HG03135 (cell line): Measurements from ENCODE around the gene LMOD3.

Experiments used
- ATAC-seq: cut with Tn5 transposase; IDR thresholded peaks from one replicate; pipeline ENCODE4 v1.9.1; 2021; ENCODE audit warnings: mild to moderate bottlenecking, moderate library complexity; ENCODE audit not compliant: unreplicated experiment

Gene LMOD3

DNA sequence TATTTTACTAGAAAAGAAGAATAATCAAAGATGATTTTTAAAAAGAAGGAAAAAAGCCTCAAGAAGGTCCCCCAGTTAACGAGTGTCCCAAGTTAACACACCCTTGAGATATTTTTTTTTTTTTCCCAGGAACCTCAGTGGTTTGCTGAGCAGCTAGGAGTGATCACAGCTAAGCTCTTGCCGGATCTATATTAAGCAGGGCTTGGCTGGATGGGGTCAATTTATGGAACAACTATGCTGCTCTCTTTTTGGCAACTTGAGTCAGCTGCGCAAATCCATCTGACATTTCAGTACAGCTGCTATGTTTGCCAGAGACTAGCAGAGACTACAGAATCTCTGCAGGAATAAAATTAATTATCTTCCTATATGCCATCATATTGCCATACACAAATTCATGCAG, at the start of gene LMOD3:
Gene LMOD3, minus strand, starts transcription at position 193 of the 400 bp plus-strand sequence. CDS start 209 bp downstream, outside the sequence.
- ATAC-seq: no peak

DNA sequence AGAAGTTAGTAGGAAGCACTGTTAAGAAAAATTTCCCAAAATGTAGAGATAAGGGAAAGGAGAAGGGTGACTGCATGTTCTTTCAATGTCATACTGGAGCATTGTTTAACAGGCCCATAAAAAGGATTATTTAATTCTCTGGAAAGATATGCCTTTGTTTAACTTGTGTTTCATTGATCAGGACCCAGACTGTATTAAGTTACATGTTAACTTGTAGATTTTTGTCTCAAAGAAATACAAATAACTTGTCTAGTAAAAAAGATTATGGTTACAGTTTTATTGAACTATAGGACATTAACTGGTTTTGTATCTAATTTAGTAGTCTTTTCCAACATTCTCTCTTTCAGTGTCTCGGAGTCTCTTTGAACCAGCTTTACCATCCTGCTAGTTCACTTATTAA, 49.7 kb upstream of the LMOD3 start:
- ATAC-seq: no peak

DNA sequence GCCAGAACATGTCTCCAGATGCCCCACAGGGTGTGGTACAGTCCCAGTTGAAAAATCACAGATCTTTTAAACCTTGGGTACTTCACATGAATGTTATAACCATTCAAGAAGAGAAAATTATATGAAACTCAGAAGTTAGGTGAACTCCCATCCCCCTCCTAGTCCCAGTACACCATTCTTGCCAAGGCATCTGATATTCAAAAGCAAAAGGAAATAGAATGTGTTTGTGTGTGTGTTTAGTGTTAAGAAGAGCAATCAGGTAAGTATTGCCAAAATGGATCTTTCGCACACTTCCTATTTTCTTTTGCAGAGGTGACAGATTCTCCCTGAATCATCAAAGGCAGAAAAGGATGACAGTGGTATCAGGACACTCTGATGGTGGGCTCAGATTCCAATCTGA, 44.1 kb upstream of the LMOD3 start:
- ATAC-seq: no peak

DNA sequence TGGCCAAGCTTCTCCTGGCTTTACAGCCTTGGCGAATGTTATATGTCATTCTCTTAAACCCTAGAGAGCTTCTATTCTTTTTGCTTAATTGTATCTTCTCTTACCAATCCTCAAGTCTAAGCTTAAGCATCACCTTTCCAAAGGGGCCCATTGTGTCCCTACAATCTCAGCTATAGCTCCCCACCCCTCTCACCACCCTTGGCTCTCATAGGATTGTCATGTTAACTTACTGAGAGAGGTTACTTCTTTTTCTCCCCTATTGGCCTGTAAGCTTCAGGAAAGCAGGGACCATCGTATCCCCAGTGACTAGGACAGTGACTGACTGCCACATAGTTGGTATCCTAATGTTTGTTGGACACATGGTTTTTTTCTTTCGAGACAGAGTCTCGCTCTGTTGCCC, 43.3 kb upstream of the LMOD3 start:
- no peak for ATAC-seq

DNA sequence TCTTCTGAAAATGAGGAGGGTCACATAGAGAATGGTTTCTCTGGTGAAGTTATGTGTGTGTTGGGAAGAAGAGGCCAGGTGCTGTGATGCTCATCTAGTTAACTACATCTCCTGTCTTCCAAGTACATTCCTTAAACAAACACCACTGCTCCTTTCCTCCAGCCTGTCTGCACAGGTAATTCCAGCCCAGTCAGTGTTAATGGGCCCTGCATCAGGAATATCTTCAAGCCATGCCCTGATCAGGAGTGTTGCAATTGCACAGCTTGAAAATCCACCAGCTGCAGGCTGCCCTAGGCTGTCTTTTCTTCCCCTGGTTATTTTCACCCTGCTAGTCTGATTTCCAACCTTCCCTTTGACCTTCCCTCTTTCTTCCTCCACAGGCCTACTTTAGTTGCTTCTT, 41.9 kb upstream of the LMOD3 start:
- ATAC-seq: no peak

DNA sequence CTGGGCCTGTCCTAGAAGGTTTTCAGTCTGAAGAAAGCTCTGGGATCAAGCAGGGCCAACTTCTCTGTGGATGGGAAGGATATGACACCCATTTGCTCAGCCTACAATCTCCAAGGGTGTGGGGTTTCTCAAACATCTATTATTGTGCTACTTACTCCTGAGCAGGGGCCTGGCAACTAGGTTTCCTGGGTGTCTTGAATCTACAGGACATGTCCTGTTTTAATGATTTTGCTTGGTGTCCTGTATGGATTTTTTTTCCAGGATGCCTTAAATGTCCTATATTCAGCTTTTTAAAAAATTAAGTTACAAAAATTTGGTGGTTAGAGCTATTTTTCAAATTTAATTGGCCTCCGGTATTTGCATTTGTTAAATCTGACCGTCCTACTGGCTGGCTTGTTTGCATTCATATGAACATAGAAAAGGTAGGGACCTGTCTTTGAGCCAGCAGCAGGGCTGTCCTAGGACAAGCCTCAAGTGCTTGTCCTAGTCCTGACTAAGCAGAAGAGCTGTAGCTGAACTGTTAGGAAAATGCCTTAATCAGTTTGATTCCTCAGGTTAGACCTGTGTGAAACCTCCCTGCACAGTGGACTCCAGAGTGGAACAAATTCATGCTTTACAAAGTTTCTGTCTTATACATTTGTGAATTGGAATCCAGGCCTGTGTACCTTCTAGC, 40.0 kb upstream of the LMOD3 start:
- ATAC-seq: no peak

DNA sequence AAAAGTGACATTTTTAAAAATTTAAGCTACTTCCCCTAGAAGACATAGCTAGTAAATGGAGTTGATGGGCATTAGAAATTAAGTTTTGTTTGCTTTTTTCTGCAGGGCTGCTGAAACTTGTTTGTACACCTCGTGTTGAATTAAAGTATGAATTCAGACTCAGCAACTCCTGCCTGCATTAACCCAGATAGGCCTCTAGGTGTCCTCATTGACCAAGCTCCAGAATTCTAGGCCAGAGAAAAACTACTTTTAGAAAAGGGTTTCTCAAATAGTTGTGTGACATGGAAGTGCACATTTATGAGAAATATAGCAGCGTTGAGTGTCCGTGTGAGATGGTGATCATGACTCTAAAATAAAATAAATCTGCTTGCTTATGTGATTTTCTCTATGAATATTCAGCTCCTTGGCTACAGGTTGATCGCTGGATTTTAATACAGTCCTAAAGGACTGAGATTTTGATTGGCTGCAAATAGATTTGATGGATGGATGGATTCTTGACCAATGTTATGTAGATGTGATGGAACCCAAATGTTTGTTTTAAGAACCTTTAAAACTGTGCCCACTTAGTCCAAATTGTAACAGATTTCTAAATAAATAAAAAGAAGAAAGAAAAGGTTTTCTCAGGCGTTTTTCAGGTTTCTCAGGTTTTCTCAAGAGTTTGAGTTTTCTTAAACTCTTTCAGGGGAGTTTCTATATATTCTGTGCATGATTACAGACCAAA, 39.4 kb upstream of the LMOD3 start:
- no peak for ATAC-seq

DNA sequence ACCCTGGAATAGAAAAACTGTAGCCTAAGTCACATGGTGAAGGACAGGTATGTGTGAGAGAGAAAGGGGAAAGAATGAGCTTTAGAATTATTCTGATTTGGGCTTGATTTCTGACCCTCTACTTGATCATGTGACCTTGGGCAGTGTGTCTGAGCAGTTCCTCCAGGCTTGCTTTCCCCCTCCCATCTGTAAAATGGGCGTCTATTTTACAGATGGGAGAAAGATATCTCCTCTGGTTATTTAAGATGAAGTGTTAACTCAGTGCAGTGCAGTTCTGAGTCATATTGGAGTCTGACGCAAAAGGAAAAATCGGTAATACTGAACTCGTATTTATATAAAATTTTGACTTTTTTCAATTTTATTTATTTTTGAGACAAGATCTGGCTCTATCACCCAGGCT, 38.1 kb upstream of the LMOD3 start:
- ATAC-seq: no peak

DNA sequence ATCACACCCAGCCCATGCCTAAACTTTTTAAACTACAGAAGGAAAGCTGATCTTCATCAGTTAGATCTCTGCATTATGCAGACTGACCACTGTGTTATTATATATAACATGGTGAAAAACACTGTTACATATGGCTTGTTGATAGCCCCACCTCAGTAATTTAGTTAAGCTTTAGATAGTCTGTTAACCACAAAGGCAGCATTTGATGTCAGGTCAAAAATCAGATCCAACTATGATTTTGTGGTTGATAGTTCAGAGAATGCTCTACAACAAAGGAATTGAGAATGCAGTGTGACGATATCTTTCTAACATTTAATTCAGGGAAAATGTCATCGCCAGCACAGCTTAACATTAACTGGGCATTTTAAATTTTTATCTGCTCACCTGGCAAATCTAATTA, 37.7 kb upstream of the LMOD3 start:
- ATAC-seq: no peak

DNA sequence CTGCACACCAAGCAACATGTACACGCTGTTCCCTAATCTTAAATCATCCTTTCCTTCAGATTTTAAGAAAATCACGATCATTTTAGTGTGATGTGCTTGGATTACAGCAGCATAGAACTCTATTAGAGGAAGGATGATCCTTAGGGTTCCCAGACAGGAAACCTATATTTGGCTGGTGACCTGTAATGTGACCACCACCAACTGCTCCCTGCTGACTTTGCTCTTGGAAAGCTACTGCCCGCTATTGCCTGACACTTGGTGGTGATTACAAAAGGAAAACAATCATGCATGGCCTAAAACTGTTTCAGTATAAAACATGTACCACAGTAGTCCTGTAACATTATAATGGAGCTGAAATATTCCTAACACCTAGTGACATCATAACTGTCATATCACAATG, 27.2 kb upstream of the LMOD3 start:
- no peak for ATAC-seq

DNA sequence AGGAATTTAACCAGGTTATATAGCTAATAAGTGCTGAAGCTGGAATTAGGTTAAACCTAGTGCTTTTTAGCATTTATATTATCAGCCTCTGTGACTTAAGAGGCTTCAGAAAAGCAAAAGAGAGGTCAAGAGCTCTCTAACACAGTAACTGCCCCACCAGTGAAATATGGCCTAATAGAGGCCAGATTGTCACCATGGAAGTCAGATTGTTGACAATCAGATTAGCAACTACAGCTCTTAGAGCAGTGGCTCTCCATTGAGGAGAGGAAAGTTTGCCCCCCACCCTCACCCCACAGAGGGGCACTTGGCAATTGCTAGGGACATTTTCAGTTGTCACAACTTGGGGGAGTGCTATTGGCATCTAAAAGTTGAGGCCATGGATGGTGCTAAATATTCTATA, 23.3 kb upstream of the LMOD3 start:
- no peak for ATAC-seq

DNA sequence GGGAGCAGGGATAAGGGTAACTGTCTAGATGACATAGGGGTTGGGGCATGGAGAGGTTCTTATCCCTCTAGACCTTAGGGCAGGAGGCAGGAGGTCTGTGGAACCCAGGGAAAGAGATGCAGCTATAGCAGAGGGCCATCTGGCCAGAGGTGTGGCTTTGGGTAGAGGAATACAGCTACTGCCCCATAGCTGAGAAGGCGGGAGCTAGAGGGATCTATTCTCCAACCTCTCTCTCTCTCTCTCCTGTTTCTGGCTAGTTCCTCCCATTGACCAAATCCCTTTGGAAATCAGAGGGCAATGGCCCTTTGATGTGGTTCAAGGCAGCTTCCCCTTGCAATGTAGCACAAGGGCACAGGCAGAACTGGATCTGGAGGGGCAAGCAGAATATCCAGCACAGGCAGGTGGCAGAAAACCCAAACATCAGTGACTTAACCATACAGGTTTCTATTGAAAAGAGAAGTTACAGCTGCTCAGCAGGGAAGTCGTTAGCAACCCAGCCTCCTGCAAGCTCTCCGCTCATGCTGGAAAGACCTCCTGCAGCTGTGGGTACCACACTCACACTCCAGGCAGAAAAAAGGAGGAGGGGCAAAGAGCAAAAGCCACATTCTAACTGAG, 22.3 kb upstream of the LMOD3 start:
- ATAC-seq: no peak

DNA sequence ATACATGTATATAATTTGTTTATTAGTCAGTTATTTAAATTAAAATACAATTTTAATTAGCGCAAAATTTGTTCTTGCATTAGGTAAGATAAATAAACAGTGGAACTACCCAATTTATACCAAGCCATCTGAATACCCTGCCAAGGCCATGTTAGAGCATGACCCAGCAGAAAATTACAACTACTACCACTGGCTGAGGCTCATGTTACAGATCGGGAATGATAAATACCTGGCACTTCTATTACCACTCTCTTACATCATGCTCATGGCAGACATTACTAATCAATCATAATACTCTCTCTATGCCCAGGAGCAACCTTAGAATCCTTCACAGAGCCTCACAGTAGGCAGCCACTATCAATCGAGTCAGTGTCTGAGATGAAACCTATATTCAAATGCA, 21.2 kb upstream of the LMOD3 start:
- ATAC-seq: no peak

DNA sequence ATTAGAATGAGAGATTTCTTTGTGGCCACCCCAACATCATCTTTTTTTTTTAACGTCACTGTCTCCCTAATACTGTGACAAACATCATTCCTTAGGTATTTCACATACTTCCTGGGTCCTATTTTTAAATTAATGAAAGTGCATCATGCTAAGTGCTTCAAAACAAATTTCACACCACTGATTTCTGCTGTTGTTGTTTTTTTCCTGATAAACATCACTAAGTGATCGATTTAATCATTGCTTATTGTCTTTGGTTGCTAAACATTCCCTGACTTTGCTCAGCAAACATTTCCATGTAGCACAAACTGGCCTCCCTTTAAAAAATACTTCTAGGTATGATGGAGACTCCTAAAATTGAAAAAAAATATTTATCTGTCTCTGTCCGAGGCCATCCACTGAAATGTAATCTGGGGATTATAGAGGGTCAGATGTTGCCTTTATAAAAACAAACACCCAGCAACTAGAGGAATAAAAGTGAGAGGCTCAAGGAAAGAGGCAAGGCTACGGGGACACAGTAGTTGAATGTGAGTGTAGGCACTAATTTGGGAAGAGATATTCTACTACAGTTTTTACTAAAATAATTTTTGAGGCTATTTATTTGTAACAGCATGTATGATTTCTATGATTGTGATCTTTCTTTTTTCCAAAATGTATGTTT, 20.5 kb upstream of the LMOD3 start:
- ATAC-seq: no peak

DNA sequence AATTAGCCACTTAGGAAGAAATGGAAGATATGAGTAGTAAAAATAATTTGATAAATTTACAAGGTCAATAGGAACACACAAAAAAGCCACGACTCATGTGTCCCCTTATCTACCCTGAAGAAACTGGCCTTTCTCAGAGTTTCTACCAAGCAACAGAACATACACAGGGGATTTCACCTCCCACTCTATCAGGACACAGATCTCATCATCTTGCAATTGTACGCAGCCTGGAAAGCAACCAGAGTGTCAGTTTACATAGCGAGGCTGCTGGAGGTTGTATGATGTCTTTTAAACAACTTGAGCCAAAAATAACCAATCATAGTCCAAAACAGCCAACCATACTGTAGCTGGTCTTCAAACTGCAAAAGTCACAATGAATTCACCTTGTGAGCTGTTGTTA, 19.7 kb upstream of the LMOD3 start:
- no peak for ATAC-seq

DNA sequence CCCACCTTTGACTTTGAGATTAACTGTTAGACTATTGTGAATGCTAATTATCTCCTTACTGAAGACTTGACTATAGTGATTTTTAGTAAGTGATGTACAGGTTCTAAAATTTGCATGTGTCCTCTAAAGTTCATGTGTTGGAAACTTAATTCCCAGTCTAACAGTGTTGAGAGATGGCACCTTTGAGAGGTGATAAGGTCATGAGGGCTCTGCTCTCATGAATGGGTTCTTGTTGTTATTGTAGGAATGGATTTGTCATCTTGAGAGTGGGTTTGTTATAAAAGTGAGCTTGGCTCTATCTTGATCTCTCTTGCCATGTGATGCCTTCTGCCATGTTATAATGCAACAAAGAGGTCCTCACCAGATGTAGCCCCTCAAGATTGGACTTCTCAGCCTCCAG, 18.9 kb upstream of the LMOD3 start:
- ATAC-seq: no peak

DNA sequence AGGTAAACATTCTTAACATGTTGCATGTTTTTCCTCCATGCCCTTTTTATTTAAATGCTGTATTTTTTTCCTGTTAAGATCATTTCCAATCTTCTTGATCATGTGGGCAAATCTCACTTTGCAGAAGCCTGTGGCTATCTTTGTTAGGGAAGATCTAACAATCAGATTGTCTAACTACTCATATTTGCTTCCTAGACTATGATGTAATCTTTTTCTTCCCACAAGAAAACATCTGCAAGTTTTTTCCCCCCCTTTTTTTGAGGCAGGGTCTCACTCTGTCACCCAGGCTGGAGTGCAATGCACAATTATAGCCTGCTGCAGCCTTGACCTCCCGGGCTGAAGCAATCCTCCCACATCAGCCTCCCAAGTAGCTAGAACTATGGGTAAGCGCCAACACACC, 15.0 kb upstream of the LMOD3 start:
- no peak for ATAC-seq

DNA sequence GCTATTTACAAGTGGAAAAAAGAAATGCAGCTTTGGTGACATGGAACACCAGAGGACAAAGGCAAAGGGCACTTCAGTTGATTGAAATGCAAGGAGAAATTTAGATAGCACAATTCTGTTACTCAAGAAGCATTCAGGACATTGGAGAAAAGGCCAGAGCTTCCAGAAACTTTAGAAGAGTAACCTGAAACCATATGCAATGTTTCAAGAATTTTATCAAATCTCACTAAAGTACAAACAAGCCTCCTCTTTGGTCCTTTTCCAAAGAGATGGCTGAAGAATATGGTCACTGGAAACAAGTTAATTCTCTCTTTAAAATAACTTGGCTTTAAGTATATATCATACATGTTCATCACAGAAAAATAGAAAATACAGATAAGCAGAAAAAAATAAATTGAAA, 14.6 kb upstream of the LMOD3 start:
- no peak for ATAC-seq

DNA sequence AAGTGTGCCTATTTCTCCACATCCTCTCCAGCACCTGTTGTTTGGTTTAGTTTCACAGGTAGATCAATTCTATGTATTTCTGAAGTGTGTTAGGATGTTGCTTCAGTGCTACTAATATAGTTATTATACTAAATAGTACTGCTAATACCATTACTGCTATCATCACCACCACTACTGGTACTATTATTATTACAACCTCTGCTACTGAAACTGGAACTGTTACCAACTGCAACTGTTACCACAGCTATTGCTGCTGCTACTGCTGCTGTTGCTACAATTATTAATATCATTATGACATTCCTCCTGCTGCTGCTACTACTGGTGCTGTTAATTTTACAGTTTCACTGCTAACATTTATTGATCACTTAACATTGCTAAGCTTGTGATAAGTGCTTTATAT, 8.3 kb upstream of the LMOD3 start:
- ATAC-seq: peak; percentile 95

DNA sequence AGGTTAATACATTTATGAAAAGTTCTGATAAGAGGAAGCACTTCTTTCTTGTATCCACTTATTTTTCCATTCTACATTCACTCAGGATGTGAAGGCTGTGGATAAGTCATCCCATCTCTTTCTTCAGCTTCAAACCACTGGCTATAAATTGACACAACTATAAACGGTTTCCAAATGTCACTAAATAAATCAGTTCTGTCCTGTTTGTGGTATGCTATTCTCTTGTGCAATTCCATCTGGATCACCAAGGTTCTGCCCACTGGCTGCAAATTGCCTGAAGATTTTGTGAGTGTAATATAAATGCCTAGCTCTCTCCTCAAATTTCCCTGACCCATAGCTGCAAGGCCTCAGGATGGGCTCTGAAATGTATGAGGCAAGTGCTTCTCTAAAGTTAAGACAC, 7.1 kb upstream of the LMOD3 start:
- ATAC-seq: no peak

DNA sequence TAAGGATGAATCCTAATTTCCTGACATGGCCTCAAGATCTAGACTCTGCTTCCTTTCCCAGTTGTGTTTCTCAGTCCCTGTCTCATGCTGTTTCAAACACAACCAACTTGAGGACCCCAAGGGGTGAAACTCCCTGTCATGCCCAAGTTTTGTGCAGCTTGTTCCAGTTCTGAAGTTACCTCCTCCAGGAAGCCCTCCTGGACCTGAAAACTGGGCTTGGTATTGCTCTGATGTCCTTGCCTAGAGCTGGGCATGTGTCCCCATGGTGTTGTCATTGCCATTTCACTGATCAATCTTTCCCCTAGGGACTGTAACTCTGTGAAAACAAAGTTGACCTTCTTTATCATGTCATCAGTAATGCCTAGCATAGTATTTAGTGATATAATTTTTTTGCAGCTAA, 6.1 kb upstream of the LMOD3 start:
- no peak for ATAC-seq

DNA sequence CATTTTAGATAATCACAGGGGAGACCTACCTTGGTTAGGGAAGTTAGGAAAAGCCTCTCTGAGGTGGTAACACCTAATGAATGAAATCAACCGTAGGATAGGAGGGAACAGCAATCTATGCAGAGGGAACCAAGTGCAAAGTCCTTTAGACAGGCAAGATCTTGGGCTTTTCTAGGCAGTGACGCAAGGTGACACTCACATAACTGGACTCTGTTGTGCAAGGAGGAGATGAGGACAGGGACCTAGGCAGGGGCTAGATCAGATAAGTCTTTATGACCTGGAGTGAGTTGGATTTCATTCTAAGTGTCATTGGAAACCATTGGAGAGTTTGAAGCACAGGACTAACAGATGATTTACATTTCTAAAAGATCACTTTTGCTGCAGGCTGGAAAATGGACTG, 4.6 kb upstream of the LMOD3 start:
- no peak for ATAC-seq
